ENCODE measurements around the gene PPFIBP1. TPM values are rescaled to one million over a fixed set of nuclear protein-coding genes. Genes with fewer than 3 reads are reported as not detected.
A peak's percentile ranks its signal among the peaks of the same experiment; 100 is the strongest.

PPFIBP1 gene
- total and polyA plus RNA-seq, 8 donors, result 6.6 to 254 (median 50.0) TPM

DNA sequence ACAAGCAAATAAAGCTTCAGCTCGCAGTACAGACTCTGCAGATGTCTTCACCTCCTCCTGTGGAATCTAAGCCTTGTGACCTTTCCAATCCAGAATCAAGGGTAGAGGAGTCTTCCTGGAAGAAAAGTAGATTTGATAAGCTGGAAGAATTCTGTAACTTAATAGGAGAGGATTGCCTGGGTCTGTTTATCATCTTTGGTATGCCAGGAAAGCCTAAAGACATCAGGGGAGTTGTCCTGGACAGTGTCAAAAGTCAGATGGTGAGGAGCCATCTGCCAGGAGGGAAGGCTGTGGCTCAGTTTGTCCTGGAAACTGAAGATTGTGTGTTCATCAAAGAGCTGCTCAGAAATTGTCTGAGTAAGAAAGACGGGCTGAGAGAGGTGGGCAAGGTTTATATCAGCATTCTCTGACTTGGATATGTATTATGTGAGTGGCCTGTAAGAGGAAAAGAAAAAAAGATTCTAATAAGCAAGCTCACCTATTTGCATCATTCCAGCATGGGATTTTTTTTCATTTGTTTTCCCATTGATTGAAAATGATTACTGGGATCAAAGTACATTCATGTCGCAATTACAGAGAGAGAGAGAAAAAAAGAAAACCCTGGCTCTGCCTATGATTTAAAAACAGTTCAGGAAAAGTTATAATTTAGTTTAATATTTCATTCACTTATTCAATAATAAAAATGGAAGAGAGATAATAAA lies 173.0 kb downstream of the PPFIBP1 start:
- Histone ChIP-seq H3K4me1 (peaks cover 0 to 15% (median 0%) of the 10 kb centered on the region in 4 donors), H3K27ac (peak overlapping the region; percentile 65 to 80 (median 71)), H3K36me3 (peaks cover 9 to 49% (median 35%) of the 10 kb centered on the region in 4 donors), H3K27me3 (no peaks in the 10 kb centered on the region), H3K4me3 (peak overlapping the region in 3 of 4 donors; percentile 15 to 27 (median 22)), H3K9me3 (no peaks in the 10 kb centered on the region)
- intact Hi-C loops (cut with DNase I; ENCODE audit: low total_unique reads), result no loop called here
- WGBS, 5 donors, result 27 to 58% (median 43%) methylated on average over 3 of the region's 3 CpGs
- peak in 1 of 2 donors; percentile 45 for DNase-seq
- TF ChIP-seq POLR2AphosphoS5 (IDR thresholded peaks at IDR 0.05) (no peak), EP300 (IDR thresholded peaks at IDR 0.05) (no peak), POLR2A (IDR thresholded peaks at IDR 0.05) (no peak)
- TF ChIP-seq, protein P1, sequence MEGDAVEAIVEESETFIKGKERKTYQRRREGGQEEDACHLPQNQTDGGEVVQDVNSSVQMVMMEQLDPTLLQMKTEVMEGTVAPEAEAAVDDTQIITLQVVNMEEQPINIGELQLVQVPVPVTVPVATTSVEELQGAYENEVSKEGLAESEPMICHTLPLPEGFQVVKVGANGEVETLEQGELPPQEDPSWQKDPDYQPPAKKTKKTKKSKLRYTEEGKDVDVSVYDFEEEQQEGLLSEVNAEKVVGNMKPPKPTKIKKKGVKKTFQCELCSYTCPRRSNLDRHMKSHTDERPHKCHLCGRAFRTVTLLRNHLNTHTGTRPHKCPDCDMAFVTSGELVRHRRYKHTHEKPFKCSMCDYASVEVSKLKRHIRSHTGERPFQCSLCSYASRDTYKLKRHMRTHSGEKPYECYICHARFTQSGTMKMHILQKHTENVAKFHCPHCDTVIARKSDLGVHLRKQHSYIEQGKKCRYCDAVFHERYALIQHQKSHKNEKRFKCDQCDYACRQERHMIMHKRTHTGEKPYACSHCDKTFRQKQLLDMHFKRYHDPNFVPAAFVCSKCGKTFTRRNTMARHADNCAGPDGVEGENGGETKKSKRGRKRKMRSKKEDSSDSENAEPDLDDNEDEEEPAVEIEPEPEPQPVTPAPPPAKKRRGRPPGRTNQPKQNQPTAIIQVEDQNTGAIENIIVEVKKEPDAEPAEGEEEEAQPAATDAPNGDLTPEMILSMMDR (IDR thresholded peaks at IDR 0.05), result no peak

DNA sequence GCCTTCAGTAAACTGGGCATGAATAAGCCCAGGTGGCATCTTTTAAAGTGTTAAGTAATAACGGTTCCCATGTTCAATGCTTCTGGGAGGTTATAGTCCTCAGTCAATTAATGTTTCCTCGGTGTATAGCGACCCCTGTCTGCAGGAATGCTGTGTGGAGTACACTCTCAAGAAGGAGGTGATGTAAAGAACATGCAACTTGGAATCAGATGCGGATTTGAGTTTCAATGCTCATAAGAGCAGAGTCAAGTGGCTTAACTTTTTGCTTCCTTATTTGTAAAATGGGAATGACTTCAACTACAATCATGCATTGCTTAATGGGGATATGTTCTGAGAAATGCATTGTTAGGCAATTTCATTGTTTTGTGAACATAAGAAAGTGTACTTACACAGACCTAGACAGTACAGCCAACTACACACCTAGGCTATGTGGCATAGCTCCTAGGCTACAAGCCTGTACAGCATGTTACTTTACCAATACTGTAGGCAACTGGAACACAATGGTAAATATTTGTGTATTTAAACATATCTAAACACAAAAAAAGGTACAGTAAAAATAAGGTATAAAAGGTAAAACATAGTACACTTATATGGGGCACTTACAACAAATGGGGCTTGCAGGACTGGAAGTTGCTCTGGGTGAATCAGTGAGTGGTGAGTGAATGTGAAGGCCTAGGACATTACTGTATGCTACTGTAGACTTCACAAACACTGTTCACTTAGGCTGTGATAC lies 179.9 kb downstream of the PPFIBP1 start:
- TF ChIP-seq POLR2AphosphoS5 (IDR thresholded peaks at IDR 0.05), result peak in 1 of 3 donors; percentile 82
- TF ChIP-seq POLR2A (IDR thresholded peaks at IDR 0.05), result no peak
- TF ChIP-seq, protein P1 (IDR thresholded peaks at IDR 0.05), result peak in 6 of 7 experiments; percentile 67 to 91 (median 83)
- H3K27ac ChIP-seq, result no peak overlapping the region
- H3K27me3 ChIP-seq, result no peaks in the 10 kb centered on the region
- intact Hi-C loops (cut with DNase I; ENCODE audit: low total_unique reads), result no loop called here
- peak; percentile 84 to 92 for DNase-seq
- peaks cover 0 to 7% (median 3%) of the 10 kb centered on the region in 4 donors for H3K4me1 ChIP-seq
- no peaks in the 10 kb centered on the region for H3K9me3 ChIP-seq
- H3K4me3 ChIP-seq, result no peak overlapping the region
- no peaks in the 10 kb centered on the region for H3K36me3 ChIP-seq
- 1 to 5% (median 3%) methylated on average over 4 of the region's 4 CpGs for WGBS, 5 donors

DNA sequence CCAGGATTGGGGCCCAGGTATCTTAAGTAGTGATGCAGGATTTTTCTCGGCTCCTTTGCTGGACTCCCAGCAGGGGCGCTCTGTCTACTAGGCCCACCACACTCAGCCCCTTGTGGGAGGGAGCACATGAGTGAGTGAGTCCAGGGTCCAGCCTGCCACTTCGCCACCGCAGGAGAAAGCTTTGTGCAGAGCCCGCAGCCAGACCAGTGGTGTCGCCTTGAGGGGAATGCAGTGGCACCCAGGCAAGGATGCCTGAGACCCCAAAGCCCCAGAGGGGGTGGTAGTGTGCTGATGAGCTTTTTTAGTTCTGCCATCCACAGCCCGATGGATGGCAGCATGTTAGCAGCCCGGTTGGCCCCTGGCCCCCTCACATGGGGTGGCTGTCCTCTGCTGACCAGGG lies 181.3 kb downstream of the PPFIBP1 start:
- no peak for DNase-seq
- H3K9me3 ChIP-seq, result no peaks in the 10 kb centered on the region
- TF ChIP-seq POLR2A (IDR thresholded peaks at IDR 0.05) (no peak), EP300 (IDR thresholded peaks at IDR 0.05) (no peak), POLR2AphosphoS5 (IDR thresholded peaks at IDR 0.05) (no peak)
- TF ChIP-seq, protein P1 (IDR thresholded peaks at IDR 0.05), result no peak
- whole genome bisulfite sequencing, 5 donors, result 85 to 90% (median 89%) methylated on average over 6 to 8 of the region's 8 CpGs
- peaks cover 0 to 12% (median 3%) of the 10 kb centered on the region in 4 donors for H3K4me1 ChIP-seq
- no peak overlapping the region for H3K4me3 ChIP-seq
- H3K36me3 ChIP-seq, result no peaks in the 10 kb centered on the region
- intact Hi-C loops (cut with DNase I; ENCODE audit: low total_unique reads), result no loop called here
- H3K27me3 ChIP-seq, result no peaks in the 10 kb centered on the region
- no peak overlapping the region for H3K27ac ChIP-seq

DNA sequence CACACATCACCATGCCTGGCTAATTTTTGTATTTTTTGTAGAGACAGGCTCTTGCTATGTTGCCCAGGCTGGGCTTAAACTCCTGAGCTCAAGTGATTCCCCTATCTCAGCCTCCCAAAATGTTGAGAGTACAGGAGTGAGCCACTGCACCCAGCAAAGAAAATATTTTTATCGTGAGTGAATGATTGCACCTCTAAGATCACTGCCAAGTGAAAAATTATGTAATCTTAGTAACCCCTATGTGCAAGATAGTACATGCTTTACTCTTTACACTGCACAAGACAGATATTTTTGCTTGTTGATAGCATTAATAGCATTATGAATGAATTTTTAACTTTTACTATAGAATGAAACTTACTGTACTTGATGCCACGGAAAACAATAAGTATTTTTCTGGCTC lies 183.2 kb downstream of the PPFIBP1 start:
- peaks cover 7 to 22% (median 13%) of the 10 kb centered on the region in 4 donors for H3K4me1 ChIP-seq
- no peak for TF ChIP-seq POLR2A (IDR thresholded peaks at IDR 0.05)
- TF ChIP-seq, protein P1 (IDR thresholded peaks at IDR 0.05), result no peak
- no peak for TF ChIP-seq EP300 (IDR thresholded peaks at IDR 0.05)
- TF ChIP-seq POLR2AphosphoS5 (IDR thresholded peaks at IDR 0.05), result no peak
- intact Hi-C loops (cut with DNase I; ENCODE audit: low total_unique reads), result no loop called here
- no peaks in the 10 kb centered on the region for H3K9me3 ChIP-seq
- 31 to 57% (median 46%) methylated on average over 2 of the region's 2 CpGs for WGBS, 5 donors
- no peaks in the 10 kb centered on the region for H3K36me3 ChIP-seq
- no peak for DNase-seq
- H3K4me3 ChIP-seq, result no peak overlapping the region
- no peak overlapping the region for H3K27ac ChIP-seq
- H3K27me3 ChIP-seq, result no peaks in the 10 kb centered on the region

Measured in stomach (tissue), 9 donors.